ENCODE measurements around the gene LSM2.
"Not testable (repeated sequence)": the region's sequence is repeated elsewhere in the genome, so short reads cannot be mapped to it uniquely, and the experiment has no call there.

Gene LSM2

DNA sequence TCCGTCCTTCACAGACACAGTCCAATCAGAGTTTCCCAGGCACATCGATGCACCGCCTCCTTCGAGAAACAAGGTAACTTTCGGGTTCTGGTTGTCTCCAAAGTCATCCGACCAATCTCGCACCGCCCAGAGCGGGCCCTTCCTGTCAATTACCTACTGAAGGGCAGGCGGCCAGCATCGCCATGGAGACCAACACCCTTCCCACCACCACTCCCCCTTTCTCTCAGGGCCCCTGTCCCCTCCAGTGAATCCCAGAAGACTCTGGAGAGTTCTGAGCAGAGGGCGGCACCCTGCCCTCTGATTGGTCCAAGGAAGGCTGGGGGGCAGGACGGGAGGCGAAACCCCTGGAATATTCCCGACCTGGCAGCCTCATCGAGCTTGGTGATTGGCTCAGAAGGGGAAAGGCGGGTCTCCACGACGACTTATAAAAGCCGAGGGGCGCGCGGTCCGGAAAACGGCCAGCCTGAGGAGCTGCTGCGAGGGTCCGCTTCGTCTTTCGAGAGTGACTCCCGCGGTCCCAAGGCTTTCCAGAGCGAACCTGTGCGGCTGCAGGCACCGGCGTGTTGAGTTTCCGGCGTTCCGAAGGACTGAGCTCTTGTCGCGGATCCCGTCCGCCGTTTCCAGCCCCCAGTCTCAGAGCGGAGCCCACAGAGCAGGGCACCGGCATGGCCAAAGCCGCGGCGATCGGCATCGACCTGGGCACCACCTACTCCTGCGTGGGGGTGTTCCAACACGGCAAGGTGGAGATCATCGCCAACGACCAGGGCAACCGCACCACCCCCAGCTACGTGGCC is 20.7 kb upstream of the LSM2 start, which contains the start of gene HSPA1B:
HSPA1B (plus strand) TSS at position 453 of the 794 bp plus-strand sequence; CDS start at position 666, 213 bp downstream.
- DNase-seq: peak; percentile 92 to 100 (median 99)

DNA sequence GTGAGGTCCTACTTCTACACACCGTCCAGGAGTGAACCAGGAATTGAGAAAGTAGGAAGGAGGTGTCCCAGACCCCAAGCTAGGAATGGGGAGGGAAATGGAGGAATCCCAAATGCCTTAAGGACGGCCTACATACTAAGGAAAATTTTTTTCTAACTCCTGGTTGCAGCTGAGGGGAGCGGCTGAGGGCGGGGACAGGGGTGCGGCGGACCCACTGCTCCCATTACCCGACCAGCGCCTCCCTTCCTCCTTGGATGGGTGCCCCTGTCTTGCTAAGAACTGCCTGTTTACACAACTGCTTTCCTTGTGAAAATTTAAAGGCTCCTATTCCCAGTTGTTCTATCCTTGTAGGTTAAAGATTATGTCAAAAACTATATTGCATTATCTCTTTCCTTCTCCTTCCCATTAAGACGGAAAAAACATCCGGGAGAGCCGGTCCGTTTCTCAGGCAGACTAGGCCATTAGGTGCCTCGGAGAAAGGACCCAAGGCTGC is 20.1 kb upstream of the LSM2 start:
- DNase-seq: peak in 45 of 58 donors; percentile 34 to 90 (median 72)

DNA sequence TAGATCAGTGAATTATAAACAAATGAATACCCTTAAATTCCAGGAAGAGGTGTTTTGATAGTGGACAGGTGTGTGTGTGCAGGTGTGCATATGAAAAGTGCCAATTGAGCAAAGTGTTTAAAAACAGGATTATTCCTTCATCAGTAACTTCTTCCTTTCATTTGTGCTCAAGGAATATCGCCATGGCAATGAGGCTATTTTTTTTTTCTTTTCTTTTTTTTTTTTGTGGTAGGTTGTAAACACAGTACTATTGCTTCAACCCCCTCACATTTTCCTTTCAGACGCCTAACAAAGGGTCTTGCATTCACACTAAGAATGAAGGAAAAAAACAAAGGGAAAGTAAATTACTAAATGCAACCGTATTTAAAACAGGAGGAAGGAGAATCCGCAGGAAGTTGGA is 18.8 kb upstream of the LSM2 start:
- DNase-seq: no peak

DNA sequence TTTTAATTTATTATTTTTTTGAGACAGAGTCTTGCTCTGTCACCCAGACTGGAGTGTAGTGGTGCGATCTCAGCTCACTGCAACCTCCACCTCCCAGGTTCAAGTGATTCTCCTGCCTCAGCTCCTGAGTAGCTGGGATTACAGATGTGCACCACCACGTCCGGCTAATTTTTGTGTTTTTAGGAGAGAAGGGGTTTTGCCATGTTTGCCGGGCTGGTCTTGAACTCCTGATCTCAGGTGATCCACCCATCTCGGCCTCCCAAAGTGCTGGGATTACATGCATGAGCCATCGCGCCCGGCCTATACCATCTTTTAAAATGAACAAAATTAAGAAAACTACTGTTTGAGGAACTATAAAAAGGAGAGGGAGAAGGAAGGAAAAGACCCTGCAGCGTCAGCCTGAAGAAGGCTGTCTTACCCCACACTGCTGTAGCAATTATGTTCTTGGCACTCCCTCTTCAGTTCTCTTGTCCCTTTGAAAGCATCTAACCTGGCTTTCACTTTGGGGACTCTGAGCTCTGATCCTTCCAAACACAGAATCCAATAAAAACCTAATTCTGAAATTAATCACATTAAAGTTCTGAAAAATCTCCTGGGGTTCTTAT is 16.9 kb upstream of the LSM2 start:
- not testable (repeated sequence) for DNase-seq

DNA sequence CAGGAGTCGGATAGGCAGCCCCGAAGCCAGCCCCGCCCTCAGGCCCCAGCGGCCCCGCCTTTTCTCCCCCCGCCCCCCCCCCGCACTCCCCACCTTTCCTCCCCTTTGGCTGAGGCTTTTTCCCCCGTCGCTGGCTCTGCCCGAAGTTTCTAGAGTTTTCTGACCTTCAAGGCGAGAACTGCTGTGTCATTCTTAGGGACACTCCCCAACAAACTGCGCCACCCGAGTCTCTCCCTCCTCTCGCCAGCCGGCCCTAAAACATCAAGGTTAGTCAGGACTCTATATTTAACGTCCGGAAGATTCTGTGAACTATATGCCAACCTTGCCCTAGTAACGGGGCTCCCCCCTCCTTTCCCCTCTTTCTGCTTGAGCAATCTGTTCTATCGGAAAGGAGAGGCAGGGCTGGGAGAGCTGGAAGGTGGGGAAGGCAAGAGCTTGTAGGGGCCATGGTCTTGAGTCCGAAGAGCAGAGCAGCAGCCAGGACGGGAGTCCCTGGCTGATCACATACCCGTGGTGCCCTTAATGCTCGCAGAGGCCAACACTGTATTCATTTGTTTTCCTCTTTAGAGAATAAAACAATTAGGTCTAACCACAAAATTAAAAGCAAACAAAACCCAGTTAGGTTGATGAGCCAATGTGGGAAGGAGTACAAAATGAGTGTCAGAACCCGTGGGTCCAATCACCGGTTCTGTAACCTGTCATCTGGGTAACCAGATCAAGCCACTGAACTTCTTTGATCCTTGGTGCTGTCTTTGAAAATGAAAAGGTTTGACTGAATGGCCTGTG is 15.5 kb upstream of the LSM2 start:
- peak in 55 of 58 donors; percentile 19 to 87 (median 72) for DNase-seq

DNA sequence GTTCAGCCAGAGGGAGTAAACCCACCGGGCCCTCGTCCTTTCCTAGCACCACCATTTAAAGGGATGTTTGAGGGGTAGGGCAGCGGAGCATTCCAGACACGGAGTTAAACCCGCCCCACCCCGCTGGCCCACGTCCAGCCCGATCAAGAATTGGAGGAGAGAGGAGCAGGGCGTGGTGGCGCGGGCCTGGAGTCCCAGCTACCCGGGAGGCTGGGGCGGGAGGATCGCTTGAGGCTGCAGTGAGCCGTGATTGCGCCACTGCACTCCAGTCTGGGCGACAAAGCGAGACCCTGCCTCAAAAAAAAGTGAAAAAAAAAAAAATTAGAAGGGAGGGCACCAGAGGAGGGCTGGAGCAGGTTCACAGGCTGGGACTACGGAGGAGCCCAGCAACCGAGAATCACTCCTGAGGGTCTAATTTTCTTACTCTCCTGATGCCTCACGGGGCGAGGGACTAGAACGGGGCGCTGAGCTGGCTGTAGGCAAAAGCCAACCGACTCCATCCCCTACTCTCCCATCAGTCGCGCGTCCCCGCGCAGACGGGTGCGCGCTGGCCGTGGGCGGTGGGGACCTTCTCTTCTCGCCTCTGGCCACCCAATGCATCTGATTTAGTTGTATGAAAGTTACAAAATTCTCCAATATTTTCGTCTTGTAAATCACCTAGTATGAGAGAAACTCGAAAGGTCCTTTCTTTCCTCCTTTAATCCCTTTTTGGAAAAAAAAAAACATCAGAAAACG is 14.7 kb upstream of the LSM2 start:
- DNase-seq: peak in 47 of 58 donors; percentile 15 to 84 (median 61)

DNA sequence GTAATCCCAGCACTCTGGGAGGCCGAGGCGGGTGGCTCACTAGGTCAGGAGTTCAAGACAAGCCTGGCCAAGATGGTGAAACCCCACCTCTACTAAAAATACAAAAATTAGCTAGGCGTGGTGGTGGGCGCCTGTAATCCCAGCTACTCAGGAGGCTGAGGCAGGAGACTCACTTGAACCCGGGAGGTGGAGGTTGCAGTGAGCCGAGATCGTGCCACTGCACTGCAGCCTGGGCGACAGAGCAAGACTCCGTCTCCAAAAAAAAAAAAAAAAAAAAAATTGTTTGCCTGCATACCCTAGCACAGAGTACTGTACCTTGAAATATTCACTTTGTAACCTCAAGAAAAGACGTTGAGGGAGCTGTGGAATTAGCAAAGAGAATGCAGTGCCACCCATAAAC is 13.6 kb upstream of the LSM2 start:
- DNase-seq: not testable (repeated sequence)

DNA sequence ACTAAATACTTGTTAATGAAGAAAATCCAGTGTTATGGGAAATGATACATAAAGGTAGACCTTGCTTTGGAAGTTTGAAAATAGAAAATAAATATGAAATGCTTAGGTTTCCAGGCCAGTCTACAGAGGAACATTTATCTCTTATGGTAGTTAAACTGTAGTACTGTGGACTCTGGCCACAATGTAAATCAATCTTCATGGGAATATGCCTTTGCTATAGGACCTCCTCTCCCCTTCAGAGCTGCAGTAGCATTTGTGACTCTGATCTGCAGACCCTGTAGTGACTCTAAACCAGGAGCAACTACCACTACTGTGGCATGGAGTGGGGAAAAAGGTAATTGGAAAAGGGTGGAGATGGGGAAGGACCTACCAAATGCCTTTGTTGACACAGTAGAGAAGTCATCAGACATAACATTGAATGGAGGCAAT is 13.1 kb upstream of the LSM2 start:
- no peak for DNase-seq

DNA sequence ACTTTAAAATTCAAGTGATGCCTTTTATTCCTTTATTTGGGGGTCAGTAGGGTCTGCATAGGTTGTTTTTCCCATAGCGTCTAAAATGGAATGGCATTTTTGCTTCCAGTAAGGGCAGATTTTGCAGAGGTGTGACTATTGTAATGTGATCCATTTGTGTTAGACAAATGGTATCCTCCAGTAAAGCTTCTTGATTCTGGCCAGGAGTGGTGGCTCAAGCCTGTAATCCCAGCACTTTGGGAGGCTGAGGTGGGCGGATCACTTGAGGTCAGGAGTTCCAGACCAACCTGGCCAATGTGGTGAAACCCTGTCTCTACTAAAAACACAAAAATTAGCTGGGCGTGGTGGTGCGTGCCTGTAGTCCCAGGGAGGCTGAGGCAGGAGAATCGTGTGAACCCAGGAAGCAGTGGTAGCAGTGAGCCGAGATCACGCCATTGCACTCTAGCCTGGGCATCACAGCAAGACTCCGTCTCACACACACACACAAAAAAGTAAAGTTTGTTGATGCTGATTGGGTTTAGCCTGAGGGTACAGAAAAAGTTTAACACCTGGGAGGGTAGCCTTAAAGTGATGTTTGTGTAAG is 11.3 kb upstream of the LSM2 start:
- peak in 19 of 58 donors; percentile 14 to 71 (median 48) for DNase-seq

DNA sequence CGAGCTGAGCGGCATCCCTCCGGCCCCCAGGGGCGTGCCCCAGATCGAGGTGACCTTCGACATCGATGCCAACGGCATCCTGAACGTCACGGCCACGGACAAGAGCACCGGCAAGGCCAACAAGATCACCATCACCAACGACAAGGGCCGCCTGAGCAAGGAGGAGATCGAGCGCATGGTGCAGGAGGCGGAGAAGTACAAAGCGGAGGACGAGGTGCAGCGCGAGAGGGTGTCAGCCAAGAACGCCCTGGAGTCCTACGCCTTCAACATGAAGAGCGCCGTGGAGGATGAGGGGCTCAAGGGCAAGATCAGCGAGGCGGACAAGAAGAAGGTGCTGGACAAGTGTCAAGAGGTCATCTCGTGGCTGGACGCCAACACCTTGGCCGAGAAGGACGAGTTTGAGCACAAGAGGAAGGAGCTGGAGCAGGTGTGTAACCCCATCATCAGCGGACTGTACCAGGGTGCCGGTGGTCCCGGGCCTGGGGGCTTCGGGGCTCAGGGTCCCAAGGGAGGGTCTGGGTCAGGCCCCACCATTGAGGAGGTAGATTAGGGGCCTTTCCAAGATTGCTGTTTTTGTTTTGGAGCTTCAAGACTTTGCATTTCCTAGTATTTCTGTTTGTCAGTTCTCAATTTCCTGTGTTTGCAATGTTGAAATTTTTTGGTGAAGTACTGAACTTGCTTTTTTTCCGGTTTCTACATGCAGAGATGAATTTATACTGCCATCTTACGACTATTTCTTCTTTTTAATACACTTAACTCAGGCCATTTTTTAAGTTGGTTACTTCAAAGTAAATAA is 10.6 kb upstream of the LSM2 start:
- peak in 27 of 58 donors; percentile 6 to 81 (median 38) for DNase-seq

DNA sequence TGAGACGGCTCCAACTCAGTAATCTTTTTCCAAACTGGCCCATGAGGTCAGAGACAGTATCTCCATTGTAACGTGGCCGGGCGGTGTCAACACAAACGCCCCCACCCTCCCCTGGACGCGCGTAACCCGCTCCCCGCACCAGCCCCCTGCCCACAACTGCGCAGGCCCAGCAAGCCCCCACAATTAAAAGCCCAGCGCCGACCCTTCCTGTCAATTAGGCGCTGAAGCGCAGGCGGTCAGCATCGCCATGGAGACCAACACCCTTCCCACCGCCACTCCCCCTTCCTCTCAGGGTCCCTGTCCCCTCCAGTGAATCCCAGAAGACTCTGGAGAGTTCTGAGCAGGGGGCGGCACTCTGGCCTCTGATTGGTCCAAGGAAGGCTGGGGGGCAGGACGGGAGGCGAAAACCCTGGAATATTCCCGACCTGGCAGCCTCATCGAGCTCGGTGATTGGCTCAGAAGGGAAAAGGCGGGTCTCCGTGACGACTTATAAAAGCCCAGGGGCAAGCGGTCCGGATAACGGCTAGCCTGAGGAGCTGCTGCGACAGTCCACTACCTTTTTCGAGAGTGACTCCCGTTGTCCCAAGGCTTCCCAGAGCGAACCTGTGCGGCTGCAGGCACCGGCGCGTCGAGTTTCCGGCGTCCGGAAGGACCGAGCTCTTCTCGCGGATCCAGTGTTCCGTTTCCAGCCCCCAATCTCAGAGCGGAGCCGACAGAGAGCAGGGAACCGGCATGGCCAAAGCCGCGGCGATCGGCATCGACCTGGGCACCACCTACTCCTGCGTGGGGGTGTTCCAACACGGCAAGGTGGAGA is 8.5 kb upstream of the LSM2 start, which contains the start of the genes HSPA1A and HSPA1L:
HSPA1A (plus strand) TSS at position 519 of the 814 bp plus-strand sequence; CDS start at position 733, 214 bp downstream.
HSPA1L (minus strand) TSS at position 259 of the 814 bp plus-strand sequence. CDS start 3,311 bp downstream, outside the sequence.
- DNase-seq: peak; percentile 88 to 99 (median 96)

DNA sequence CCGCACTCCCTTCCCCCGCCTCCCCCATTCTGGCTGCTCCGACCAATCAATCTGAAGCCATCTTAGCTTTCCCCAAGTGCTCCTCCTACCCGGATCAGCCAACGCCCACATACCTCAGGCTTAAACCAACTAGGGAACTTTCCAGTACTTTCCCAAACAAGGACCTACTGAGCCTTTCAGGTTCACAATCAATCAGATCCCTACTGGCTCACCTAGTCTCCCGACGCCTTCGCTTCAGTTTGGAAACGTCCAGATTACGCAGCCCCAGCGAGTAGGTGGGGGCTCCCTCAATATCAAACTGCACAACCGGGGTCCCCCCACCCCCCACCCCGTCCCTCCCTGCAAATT is 7.9 kb upstream of the LSM2 start:
- DNase-seq: peak; percentile 41 to 96 (median 90)

DNA sequence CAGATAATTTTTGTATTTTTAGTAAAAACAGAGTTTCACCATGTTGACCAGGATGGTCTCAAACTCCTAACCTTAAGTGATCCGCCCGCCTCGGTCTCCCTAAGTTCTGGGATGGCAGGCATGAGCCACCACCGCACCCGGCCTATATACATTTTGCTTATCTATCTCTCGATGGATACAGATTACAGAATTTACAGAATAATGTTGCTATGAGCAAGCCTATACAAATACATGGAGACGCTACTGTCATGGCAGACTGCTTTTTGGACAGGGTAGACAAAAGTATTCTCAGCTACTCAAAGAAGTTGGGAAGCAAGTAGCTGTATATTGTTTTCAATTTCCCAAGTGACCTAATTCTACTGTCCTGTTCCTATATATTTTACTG is 6.7 kb upstream of the LSM2 start:
- DNase-seq: no peak

DNA sequence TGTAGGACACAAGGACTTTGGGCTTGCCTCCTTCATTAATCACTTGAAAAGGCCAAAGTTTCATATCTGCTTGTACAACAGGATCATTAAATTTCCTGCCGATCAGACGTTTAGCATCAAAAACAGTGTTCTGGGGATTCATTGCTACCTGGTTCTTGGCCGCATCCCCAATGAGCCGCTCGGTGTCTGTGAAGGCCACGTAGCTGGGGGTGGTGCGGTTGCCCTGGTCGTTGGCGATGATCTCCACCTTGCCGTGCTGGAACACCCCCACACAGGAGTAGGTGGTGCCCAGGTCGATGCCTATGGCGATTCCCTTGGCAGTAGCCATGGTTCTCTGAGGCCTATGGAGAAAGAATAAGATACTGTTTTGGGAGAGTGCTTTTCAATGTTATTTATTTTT is 4.9 kb upstream of the LSM2 start:
- no peak for DNase-seq

DNA sequence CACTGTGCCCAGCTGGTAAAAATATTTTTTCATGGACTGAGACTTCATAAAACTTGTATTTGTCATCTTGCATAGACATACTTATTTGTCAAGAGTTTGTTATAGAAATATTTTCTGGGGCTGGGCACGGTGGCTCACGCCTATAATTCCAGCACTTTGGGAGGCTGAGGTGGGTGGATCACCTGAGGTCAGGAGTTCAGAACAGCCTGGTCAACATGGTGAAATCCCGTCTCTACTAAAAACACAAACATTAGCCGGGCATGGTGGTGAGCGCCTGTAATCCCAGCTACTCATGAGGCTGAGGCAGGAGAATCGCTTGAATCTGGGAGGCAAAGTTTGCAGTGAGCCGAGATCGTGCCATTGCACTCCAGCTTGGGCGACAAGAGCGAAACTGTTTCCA is 1.8 kb upstream of the LSM2 start:
- not testable (repeated sequence) for DNase-seq

DNA sequence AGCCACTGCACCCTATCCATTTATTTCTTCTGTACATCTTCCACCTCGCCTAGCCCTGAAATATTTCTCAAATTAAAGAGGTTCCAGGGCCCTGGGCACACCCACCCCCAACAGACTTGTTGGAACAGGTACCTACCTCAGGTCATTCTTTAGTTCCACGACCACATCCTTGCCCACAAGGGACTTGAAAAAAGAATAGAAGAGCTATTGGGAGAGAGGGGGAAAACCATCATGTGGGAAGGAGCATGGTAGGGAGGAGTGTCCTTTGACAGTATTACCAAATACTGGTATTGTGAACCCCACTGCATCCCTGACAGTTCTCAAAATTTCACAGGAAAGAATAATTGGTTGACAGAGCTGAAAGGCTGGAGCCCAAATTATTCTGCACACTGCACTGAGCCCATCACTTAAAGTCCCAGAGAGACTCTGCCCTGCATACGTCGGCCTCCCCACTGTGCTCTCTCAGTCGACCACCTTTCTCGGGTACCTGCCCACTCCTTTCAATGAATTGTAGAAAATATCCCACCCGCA is 762 bp downstream of the LSM2 start:
- DNase-seq: no peak

DNA sequence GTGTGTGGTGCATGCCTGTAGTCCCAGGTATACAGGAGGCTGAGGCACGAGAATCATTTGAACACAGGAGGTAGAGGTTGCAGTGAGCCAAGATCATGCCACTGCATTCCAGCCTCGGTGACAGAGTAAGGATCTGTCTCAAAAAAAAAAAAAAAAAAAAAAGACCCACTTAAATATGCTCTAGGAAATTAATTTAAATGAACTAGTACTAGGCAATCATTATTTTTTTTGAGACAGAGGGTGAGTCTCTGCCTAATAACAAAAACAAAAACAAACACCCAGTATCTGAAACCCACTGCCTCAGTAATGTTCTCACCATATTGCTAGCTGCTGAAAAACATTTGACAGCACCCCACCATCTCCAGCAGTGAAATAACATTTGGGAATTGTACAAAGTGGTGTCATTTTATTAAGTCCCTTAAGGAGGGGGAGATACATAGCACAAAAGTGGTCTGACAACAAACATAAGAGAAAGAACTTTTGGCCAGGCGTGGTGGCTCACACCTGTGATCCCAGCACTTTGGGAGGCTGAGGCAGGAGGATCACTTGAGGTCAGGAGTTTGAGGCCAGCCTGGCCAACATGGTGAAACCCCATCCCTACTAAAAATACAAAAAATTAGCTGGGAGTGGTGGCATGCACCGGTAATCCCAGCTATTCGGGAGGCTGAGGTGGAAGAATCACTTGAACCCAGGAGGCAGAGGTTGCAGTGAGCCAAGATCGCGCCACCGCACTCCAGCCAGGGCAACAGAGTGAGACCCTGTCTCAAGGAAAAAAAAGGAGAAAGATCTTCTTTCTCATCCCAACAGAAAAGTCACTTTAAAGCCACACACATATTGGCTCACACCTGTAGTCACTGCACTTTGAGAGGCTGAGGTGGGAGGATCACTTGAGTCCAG is 5.5 kb downstream of the LSM2 start:
- DNase-seq: not testable (repeated sequence)

All from anterior cingulate cortex (tissue), 58 donors.